WTC11 (cell line): ENCODE results near the gene ZBTB7C. TPM values are rescaled to one million over a fixed set of nuclear protein-coding genes. Genes with fewer than 3 reads are reported as not detected.

ENCODE experiments used
- ATAC-seq: fragments of 200-7000 bp; cut with Tn5 transposase; 2 replicates; pipeline ENCODE4 v1.10.0; 2021; ENCODE audit warnings: mild to moderate bottlenecking, moderate library complexity
- CTCF ChIA-PET: fragments of 300-600 bp; sonication (Branson Sonifier 250); formaldehyde crosslinking; loops from one replicate; lab custom pipeline; 2021; ENCODE audit warnings: antibody characterized with exemption; lab: Charles Lee
- POLR2A ChIA-PET: fragments of 350-600 bp; sonication (Branson Sonifier 250); formaldehyde crosslinking; loops from one replicate; lab custom pipeline; 2021; ENCODE audit warnings: antibody characterized with exemption; lab: Charles Lee
- DNase-seq: peaks from one replicate; pipeline ENCODE4 v3.0.0; 2021; ENCODE audit warnings: low spot score
- H3K27ac Mint-ChIP-seq: 2 replicates; pipeline ENCODE4 v1.8.0; 2021; ENCODE audit warnings: mixed read lengths
- H3K27me3 Mint-ChIP-seq: 2 replicates; pipeline ENCODE4 v1.8.0; 2021; ENCODE audit warnings: low read depth, mild to moderate bottlenecking, moderate library complexity, mixed read lengths
- H3K36me3 Mint-ChIP-seq: 2 replicates; pipeline ENCODE4 v1.8.0; 2021; ENCODE audit warnings: mixed read lengths
- H3K4me1 Mint-ChIP-seq: 2 replicates; pipeline ENCODE4 v1.8.0; 2022; ENCODE audit warnings: mixed read lengths
- H3K4me3 Mint-ChIP-seq: 2 replicates; pipeline ENCODE4 v1.8.0; 2021; ENCODE audit warnings: mild to moderate bottlenecking, moderate library complexity, mixed read lengths
- H3K9me3 Mint-ChIP-seq: 2 replicates; pipeline ENCODE4 v1.8.0; 2021; ENCODE audit warnings: mixed read lengths
- FOXJ3 ChIP-seq: sonication (generic); formaldehyde crosslinking; IDR thresholded peaks from 2 replicates; pipeline ENCODE4 v1.9.0; 2021; ENCODE audit warnings: missing genetic modification reagents, mild to moderate bottlenecking, borderline replicate concordance
- FOXP1 ChIP-seq: sonication (generic); formaldehyde crosslinking; IDR thresholded peaks from 2 replicates; pipeline ENCODE4 v1.8.0; 2022; ENCODE audit warnings: missing genetic modification reagents, mild to moderate bottlenecking, moderate library complexity, borderline replicate concordance
- GABPB1 ChIP-seq: sonication (generic); formaldehyde crosslinking; IDR thresholded peaks from 2 replicates; pipeline ENCODE4 v1.8.1; 2023; ENCODE audit warnings: mild to moderate bottlenecking, missing genetic modification reagents
- GTF2I ChIP-seq: fragments of 250-450 bp; sonication (Bioruptor Pico); conservative IDR thresholded peaks from 2 replicates; pipeline ENCODE4 v1.4.0; 2021; ENCODE audit warnings: mild to moderate bottlenecking
- IRF2 ChIP-seq: sonication (generic); formaldehyde crosslinking; IDR thresholded peaks from 2 replicates; pipeline ENCODE4 v1.8.0; 2022; ENCODE audit warnings: low read depth, missing genetic modification reagents, borderline replicate concordance
- NFE2L1 ChIP-seq: sonication (generic); formaldehyde crosslinking; IDR thresholded peaks from 2 replicates; pipeline ENCODE4 v1.8.1; 2023; ENCODE audit warnings: missing genetic modification reagents
- OVOL2 ChIP-seq: fragments of 250-450 bp; sonication (Bioruptor Pico); IDR thresholded peaks from 2 replicates; pipeline ENCODE4 v1.9.0; 2021; ENCODE audit warnings: mild to moderate bottlenecking, borderline replicate concordance
- SMAD3 ChIP-seq: sonication (generic); formaldehyde crosslinking; IDR thresholded peaks from 2 replicates; pipeline ENCODE4 v1.8.0; 2022; ENCODE audit warnings: missing genetic modification reagents, mild to moderate bottlenecking, borderline replicate concordance
- TP53 ChIP-seq: sonication (generic); formaldehyde crosslinking; IDR thresholded peaks from 2 replicates; pipeline ENCODE4 v1.8.1; 2023; ENCODE audit warnings: mild to moderate bottlenecking, missing genetic modification reagents
- ZNF232 ChIP-seq: sonication (generic); formaldehyde crosslinking; IDR thresholded peaks from 2 replicates; pipeline ENCODE4 v1.8.0; 2022; ENCODE audit warnings: mild to moderate bottlenecking, missing genetic modification reagents
- ZNF317 ChIP-seq: sonication (generic); formaldehyde crosslinking; IDR thresholded peaks from 2 replicates; pipeline ENCODE4 v1.8.1; 2023; ENCODE audit warnings: low read depth, mild to moderate bottlenecking, moderate library complexity, missing genetic modification reagents, borderline replicate concordance
- ZNF396 ChIP-seq: fragments of 250-450 bp; sonication (Bioruptor Pico); IDR thresholded peaks from 2 replicates; pipeline ENCODE4 v1.8.0; 2021; ENCODE audit warnings: mild to moderate bottlenecking, moderate library complexity, borderline replicate concordance
- total RNA-seq: library from RNA; stranded (reverse); gene quantifications from 3 replicates; pipeline ENCODE4 v1.2.3, GENCODE V29; 2021
- TF ChIP-seq, protein P1 (sequence below): sonication (generic); formaldehyde crosslinking; conservative IDR thresholded peaks from 2 replicates; pipeline ENCODE4 v1.8.1; 2022; ENCODE audit warnings: mild to moderate bottlenecking, missing genetic modification reagents
- TF ChIP-seq, protein P2 (sequence below): sonication (generic); formaldehyde crosslinking; IDR thresholded peaks from 2 replicates; pipeline ENCODE4 v1.8.1; 2023; ENCODE audit warnings: mild to moderate bottlenecking, missing genetic modification reagents
- TF ChIP-seq, protein P3 (sequence below): fragments of 250-450 bp; sonication (Bioruptor Pico); IDR thresholded peaks from 2 replicates; pipeline ENCODE4 v1.9.0; 2021; ENCODE audit warnings: mild to moderate bottlenecking
- TF ChIP-seq, protein P4 (sequence below): sonication (generic); formaldehyde crosslinking; IDR thresholded peaks from 2 replicates; pipeline ENCODE4 v1.8.1; 2023; ENCODE audit warnings: mild to moderate bottlenecking, moderate library complexity, missing genetic modification reagents
- TF ChIP-seq, protein P5 (sequence below): sonication (generic); formaldehyde crosslinking; IDR thresholded peaks from 2 replicates; pipeline ENCODE4 v1.8.0; 2023; ENCODE audit warnings: mild to moderate bottlenecking, missing genetic modification reagents
- TF ChIP-seq, protein P6 (sequence below): fragments of 250-450 bp; sonication (Bioruptor Pico); IDR thresholded peaks from 2 replicates; pipeline ENCODE4 v1.8.0; 2021; ENCODE audit warnings: mild to moderate bottlenecking

The ZBTB7C gene
- total RNA-seq, 1 experiment from 2014 or later: 0.48 TPM

DNA sequence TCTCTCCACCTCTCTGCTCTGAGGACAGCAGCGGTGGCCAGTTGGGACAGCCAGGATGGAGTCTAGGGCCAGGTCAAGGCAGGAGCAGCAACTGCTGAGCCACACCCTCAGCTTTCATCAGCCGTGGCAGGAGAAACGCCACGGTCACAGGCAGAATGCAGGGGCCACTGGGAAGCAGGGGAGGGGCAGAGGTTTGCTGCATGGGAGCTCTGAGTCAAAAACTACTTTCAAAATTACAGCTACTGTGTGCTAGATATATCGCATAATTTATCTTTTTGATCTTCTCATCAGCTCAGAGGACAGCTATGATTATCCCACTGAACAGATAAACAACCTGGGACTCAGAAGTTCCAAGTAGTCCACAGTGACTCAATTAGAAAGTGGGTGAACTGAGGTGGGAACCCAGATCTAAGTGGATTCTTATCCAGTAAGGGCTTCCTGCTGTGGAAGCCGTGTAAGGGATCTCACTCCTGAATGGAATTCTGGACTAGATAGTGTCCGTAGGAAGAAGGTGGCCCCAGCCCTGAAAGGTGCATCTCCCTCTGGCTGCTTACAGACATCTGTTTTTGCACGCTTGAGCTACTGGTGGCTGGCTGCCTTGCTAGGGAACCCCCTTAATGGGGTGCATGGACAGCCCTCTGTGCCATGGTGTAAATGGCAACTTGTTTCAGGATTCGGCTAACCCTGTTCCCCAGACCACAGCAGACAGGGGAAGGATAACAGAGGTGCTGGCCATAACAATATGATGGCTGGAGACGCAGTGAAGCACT lies 284.1 kb downstream of the ZBTB7C start:
- ChIA-PET CTCF (interaction anchor here (0.6 kb wide), 1 partner anchor 36 kb away, joined by 5 read pairs; no protein-coding TSS in a partner anchor), POLR2A (no interaction called here)
- Mint-ChIP-seq H3K27ac (no peak overlapping the region), H3K4me3 (no peak overlapping the region), H3K27me3 (no peaks in the 10 kb centered on the region), H3K36me3 (no peaks in the 10 kb centered on the region), H3K4me1 (peaks cover 31% of the 10 kb centered on the region), H3K9me3 (no peaks in the 10 kb centered on the region)
- TF ChIP-seq SMAD3 (no peak), TP53 (CRISPR knock-in tag) (no peak)
- TF ChIP-seq, protein P1, sequence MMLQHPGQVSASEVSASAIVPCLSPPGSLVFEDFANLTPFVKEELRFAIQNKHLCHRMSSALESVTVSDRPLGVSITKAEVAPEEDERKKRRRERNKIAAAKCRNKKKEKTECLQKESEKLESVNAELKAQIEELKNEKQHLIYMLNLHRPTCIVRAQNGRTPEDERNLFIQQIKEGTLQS (CRISPR knock-in tag): no peak
- TF ChIP-seq, protein P2, sequence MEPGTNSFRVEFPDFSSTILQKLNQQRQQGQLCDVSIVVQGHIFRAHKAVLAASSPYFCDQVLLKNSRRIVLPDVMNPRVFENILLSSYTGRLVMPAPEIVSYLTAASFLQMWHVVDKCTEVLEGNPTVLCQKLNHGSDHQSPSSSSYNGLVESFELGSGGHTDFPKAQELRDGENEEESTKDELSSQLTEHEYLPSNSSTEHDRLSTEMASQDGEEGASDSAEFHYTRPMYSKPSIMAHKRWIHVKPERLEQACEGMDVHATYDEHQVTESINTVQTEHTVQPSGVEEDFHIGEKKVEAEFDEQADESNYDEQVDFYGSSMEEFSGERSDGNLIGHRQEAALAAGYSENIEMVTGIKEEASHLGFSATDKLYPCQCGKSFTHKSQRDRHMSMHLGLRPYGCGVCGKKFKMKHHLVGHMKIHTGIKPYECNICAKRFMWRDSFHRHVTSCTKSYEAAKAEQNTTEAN (CRISPR knock-in tag): no peak
- ATAC-seq (no peak), DNase-seq (no peak)

DNA sequence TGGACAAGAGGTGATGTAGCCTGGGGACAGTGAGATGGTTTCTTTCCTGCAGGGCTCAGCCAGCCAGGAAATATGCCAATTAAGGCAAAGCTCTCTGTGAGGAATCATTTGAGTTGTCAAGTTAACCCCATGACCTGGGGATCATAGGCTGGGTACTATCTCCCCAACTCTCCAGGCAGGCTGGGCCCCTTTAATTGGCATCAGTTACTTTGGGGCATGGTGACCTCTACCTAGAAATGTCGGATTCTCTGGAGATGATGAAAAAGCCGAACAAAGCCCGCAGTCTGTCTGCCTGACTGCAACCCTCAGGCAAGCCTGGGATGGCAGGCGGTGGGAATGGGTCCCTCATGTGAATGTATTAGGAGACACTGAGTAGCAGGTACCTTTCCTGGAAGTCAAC lies 285.2 kb downstream of the ZBTB7C start:
- Mint-ChIP-seq H3K27me3 (no peaks in the 10 kb centered on the region), H3K4me1 (peaks cover 25% of the 10 kb centered on the region), H3K4me3 (no peak overlapping the region), H3K36me3 (no peaks in the 10 kb centered on the region), H3K27ac (no peak overlapping the region), H3K9me3 (no peaks in the 10 kb centered on the region)
- ATAC-seq: no peak
- TF ChIP-seq GTF2I (CRISPR knock-in tag) (no peak), SMAD3 (no peak), FOXJ3 (no peak), NFE2L1 (CRISPR knock-in tag) (no peak), OVOL2 (no peak)
- TF ChIP-seq, protein P3, sequence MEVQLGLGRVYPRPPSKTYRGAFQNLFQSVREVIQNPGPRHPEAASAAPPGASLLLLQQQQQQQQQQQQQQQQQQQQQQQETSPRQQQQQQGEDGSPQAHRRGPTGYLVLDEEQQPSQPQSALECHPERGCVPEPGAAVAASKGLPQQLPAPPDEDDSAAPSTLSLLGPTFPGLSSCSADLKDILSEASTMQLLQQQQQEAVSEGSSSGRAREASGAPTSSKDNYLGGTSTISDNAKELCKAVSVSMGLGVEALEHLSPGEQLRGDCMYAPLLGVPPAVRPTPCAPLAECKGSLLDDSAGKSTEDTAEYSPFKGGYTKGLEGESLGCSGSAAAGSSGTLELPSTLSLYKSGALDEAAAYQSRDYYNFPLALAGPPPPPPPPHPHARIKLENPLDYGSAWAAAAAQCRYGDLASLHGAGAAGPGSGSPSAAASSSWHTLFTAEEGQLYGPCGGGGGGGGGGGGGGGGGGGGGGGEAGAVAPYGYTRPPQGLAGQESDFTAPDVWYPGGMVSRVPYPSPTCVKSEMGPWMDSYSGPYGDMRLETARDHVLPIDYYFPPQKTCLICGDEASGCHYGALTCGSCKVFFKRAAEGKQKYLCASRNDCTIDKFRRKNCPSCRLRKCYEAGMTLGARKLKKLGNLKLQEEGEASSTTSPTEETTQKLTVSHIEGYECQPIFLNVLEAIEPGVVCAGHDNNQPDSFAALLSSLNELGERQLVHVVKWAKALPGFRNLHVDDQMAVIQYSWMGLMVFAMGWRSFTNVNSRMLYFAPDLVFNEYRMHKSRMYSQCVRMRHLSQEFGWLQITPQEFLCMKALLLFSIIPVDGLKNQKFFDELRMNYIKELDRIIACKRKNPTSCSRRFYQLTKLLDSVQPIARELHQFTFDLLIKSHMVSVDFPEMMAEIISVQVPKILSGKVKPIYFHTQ (CRISPR knock-in tag): no peak
- ChIA-PET CTCF (interaction anchor here (1.1 kb wide), 1 partner anchor 94 kb away, joined by 3 read pairs; no protein-coding TSS in a partner anchor), POLR2A (no interaction called here)
- DNase-seq: no peak

DNA sequence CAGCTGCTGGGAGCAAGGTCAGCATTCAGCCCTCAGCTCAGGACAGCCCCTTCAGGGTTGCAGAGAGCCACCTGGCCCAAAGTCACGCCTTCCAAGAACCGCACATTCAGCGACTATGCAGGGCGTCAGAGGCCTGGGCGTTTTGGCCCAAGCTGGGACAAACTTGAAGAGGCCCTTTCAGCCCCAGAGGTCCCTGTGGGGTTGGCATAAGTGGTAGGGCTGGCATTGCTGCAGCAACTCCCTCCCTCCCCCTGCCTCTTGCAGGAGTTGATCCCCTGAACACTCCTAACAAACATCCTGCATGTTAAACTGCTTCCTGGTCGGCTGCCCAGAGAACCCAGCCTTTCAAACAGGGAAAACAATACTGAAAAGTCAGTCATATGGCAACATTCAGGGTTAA lies 285.9 kb downstream of the ZBTB7C start:
- Mint-ChIP-seq H3K4me3 (no peak overlapping the region), H3K36me3 (no peaks in the 10 kb centered on the region), H3K4me1 (peaks cover 21% of the 10 kb centered on the region), H3K27me3 (no peaks in the 10 kb centered on the region), H3K27ac (no peak overlapping the region), H3K9me3 (no peaks in the 10 kb centered on the region)
- DNase-seq (no peak), ATAC-seq (peak; percentile 34; the same call in 1 of the 2 replicates)
- ChIA-PET POLR2A (no interaction called here), CTCF (interaction anchor here (1.1 kb wide), 1 partner anchor 93 kb away, joined by 3 read pairs; no protein-coding TSS in a partner anchor)
- TF ChIP-seq, protein P4, sequence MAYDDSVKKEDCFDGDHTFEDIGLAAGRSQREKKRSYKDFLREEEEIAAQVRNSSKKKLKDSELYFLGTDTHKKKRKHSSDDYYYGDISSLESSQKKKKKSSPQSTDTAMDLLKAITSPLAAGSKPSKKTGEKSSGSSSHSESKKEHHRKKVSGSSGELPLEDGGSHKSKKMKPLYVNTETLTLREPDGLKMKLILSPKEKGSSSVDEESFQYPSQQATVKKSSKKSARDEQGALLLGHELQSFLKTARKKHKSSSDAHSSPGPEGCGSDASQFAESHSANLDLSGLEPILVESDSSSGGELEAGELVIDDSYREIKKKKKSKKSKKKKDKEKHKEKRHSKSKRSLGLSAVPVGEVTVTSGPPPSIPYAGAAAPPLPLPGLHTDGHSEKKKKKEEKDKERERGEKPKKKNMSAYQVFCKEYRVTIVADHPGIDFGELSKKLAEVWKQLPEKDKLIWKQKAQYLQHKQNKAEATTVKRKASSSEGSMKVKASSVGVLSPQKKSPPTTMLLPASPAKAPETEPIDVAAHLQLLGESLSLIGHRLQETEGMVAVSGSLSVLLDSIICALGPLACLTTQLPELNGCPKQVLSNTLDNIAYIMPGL: no peak
- TF ChIP-seq IRF2 (CRISPR knock-in tag): no peak
- TF ChIP-seq, protein P5, sequence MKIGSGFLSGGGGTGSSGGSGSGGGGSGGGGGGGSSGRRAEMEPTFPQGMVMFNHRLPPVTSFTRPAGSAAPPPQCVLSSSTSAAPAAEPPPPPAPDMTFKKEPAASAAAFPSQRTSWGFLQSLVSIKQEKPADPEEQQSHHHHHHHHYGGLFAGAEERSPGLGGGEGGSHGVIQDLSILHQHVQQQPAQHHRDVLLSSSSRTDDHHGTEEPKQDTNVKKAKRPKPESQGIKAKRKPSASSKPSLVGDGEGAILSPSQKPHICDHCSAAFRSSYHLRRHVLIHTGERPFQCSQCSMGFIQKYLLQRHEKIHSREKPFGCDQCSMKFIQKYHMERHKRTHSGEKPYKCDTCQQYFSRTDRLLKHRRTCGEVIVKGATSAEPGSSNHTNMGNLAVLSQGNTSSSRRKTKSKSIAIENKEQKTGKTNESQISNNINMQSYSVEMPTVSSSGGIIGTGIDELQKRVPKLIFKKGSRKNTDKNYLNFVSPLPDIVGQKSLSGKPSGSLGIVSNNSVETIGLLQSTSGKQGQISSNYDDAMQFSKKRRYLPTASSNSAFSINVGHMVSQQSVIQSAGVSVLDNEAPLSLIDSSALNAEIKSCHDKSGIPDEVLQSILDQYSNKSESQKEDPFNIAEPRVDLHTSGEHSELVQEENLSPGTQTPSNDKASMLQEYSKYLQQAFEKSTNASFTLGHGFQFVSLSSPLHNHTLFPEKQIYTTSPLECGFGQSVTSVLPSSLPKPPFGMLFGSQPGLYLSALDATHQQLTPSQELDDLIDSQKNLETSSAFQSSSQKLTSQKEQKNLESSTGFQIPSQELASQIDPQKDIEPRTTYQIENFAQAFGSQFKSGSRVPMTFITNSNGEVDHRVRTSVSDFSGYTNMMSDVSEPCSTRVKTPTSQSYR (CRISPR knock-in tag): no peak
- TF ChIP-seq FOXP1: no peak
- TF ChIP-seq, protein P6, sequence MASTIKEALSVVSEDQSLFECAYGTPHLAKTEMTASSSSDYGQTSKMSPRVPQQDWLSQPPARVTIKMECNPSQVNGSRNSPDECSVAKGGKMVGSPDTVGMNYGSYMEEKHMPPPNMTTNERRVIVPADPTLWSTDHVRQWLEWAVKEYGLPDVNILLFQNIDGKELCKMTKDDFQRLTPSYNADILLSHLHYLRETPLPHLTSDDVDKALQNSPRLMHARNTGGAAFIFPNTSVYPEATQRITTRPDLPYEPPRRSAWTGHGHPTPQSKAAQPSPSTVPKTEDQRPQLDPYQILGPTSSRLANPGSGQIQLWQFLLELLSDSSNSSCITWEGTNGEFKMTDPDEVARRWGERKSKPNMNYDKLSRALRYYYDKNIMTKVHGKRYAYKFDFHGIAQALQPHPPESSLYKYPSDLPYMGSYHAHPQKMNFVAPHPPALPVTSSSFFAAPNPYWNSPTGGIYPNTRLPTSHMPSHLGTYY (CRISPR knock-in tag): no peak
- TF ChIP-seq ZNF317: no peak
- TF ChIP-seq ZNF396 (CRISPR knock-in tag): no peak
- no peak for TF ChIP-seq GABPB1 (CRISPR knock-in tag)
- no peak for TF ChIP-seq NFE2L1 (CRISPR knock-in tag)
- no peak for TF ChIP-seq ZNF232 (CRISPR knock-in tag)
